Mesodermal cell (in vitro differentiated cells): ENCODE measurements around the gene CCDC136.

Experiments used
- H3K27ac ChIP-seq: 2 replicates; pipeline ENCODE4 v1.7.0; 2013; ENCODE audit warnings: mild to moderate bottlenecking, low read depth, low read length, moderate library complexity; ENCODE audit not compliant: severe bottlenecking
- H3K36me3 ChIP-seq: 2 replicates; pipeline ENCODE4 v1.7.1; 2013; ENCODE audit warnings: mild to moderate bottlenecking, low read length, moderate library complexity; ENCODE audit not compliant: control insufficient read depth, insufficient read depth
- H3K4me1 ChIP-seq: one replicate; pipeline ENCODE4 v1.7.1; 2013; ENCODE audit warnings: mild to moderate bottlenecking, low read length; ENCODE audit not compliant: insufficient read depth, control insufficient read depth, poor library complexity, severe bottlenecking
- H3K4me3 ChIP-seq: 2 replicates; pipeline ENCODE4 v1.7.0; 2013; ENCODE audit warnings: low read length, control low read depth, mild to moderate bottlenecking; ENCODE audit not compliant: insufficient read depth, poor library complexity, severe bottlenecking; ENCODE audit errors: extremely low read depth
- H3K9me3 ChIP-seq: 2 replicates; pipeline ENCODE4 v1.7.1; 2013; ENCODE audit warnings: mild to moderate bottlenecking, low read length, moderate library complexity; ENCODE audit not compliant: control insufficient read depth
- WGBS, 2 experiments: methylation state at CpG; one replicate each; pipeline ENCODE4 v1.1.5; 2013; ENCODE audit warnings: missing lambda C conversion rate in 2 of 2; ENCODE audit not compliant: insufficient coverage in 2 of 2; 5-methylcytosine and 5-hydroxymethylcytosine counted together

The CCDC136 gene

DNA sequence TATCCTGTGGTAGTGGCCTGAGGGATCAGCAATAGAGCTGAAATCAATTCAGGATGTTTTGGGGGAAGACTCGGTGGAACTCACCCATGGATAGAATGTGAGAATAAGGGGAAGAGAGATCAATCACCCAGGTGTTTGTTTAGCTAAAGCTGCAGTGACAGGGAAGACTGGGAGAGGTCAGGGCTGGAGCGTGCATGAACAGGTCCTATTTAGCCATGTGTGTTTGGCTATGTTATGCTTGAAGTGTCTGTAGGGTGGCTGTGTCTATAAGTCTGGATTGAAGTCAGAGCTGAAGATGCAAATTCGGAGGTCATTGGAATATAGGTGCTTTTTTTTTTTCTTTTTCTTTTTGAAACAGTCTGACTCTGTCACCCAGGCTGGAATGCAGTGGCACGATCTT is 75.5 kb downstream of the CCDC136 start:
- peaks cover 4% of the 10 kb centered on the region for H3K4me1 ChIP-seq
- H3K9me3 ChIP-seq, result no peaks in the 10 kb centered on the region

DNA sequence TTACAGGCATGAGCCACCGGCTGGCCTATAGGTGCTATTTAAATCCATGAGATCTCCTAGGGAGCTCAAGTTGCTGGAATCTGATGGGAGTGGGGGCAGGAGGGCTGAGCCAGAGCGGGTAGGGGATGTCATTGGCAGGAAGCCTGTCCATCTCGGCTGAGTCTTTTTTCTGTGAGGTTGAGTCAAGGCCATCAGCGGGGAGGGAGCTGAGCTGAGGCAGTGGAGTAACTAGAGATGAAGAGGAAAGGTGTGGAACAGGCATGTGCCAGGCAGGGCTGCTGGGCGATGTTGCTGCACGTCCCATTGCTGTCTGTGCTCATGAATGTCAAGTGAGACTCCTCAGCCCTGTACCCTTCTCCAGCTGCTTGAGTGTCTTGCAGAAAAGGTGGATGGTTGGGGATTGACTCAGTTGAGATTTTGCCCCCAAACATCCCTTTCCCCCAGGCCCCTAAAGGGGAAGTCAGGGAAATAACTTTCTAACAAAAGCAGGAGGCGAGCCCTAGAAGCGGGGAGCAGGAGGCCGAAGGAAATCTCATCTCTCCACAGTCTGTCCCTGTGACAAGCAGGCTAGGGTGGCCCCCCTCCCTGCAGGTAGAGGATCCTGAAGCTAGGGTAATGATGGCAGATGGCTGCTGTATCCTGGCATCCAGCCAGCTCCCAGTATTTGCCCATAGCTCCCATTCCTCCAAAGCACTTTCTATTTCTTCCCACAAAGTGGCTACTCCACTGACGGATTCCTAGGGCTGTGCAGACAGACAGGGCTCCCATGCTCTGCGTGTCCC is 76.3 kb downstream of the CCDC136 start:
- Histone ChIP-seq H3K36me3 (peaks cover 19% of the 10 kb centered on the region), H3K4me1 (peaks cover 8% of the 10 kb centered on the region), H3K9me3 (no peaks in the 10 kb centered on the region), H3K4me3 (no peak overlapping the region), H3K27ac (no peak overlapping the region)
- WGBS, 2 experiments, result 74 to 84% methylated on average over 7 to 10 of the region's 11 CpGs

More for the DNA sequence above, 75.5 kb downstream of the CCDC136 start:
- WGBS, 2 experiments, result 85 to 86% methylated on average over 3 to 4 of the region's 4 CpGs
- Histone ChIP-seq H3K27ac (no peak overlapping the region), H3K36me3 (peaks cover 19% of the 10 kb centered on the region), H3K4me3 (no peak overlapping the region)

- Histone ChIP-seq H3K9me3 (no peaks in the 10 kb centered on the region), H3K36me3 (peaks cover 19% of the 10 kb centered on the region), H3K4me1 (peaks cover 8% of the 10 kb centered on the region), H3K27ac (no peak overlapping the region), H3K4me3 (peak overlapping the region; percentile 39)
- 42 to 53% methylated on average over 9 to 11 of the region's 13 CpGs for WGBS, 2 experiments
Measured at GRCh38 chr7:128868624-128869137, 76.9 kb downstream of the CCDC136 start.

GRCh38 chr7:128869138-128869943 is 77.6 kb downstream of the CCDC136 start:
- Histone ChIP-seq H3K4me1 (peaks cover 8% of the 10 kb centered on the region), H3K36me3 (peaks cover 19% of the 10 kb centered on the region), H3K27ac (no peak overlapping the region), H3K9me3 (no peaks in the 10 kb centered on the region), H3K4me3 (peak overlapping the region; percentile 39)
- 1% methylated on average over 76 to 79 of the region's 86 CpGs for WGBS, 2 experiments

DNA sequence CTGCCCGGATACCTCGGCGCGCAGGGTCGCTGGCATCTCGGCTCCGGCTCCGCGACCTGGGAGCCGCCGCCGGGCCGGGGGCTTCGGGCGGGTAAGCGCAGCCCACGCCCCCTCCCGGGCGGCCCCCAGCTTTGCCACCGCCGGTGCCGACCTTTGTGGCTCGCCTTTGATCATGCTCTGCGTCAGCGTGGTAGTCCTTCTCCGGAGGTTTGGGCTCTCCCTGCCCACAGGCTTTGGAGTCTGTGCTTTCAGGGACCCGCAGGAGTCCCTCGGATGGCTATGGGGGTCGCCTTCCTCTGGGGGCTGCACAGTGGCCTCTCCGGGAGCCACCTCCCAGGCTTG is 78.1 kb downstream of the CCDC136 start:
- H3K4me3 ChIP-seq, result peak overlapping the region; percentile 39
- no peak overlapping the region for H3K27ac ChIP-seq
- peaks cover 15% of the 10 kb centered on the region for H3K36me3 ChIP-seq
- WGBS, 2 experiments, result 5 to 6% methylated on average over 30 of the region's 30 CpGs
- H3K9me3 ChIP-seq, result no peaks in the 10 kb centered on the region
- H3K4me1 ChIP-seq, result peaks cover 8% of the 10 kb centered on the region

DNA sequence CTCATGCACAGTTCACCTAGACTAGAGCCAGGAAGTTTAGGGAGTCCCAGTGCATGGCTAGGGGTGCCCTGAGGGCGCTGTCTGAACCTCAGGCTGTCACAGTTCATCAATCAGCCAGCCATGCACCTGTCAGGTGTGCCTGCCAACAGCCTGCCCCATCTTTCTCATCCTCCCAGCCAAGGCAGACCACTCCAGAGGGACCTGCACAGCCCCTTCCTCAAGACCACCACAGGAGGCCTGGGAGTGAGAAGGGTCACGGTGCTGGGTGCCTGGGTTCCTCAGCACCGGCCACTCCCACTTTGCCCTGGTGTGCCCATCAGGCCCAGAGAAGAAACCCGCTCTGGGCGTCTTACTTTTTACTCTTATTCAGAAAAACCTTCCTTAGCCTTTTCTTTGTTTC is 79.3 kb downstream of the CCDC136 start:
- H3K9me3 ChIP-seq, result no peaks in the 10 kb centered on the region
- peaks cover 4% of the 10 kb centered on the region for H3K36me3 ChIP-seq
- no peak overlapping the region for H3K27ac ChIP-seq
- no peak overlapping the region for H3K4me3 ChIP-seq
- peaks cover 8% of the 10 kb centered on the region for H3K4me1 ChIP-seq
- 93 to 96% methylated on average over 3 to 4 of the region's 5 CpGs for WGBS, 2 experiments
